GM10847 (cell line): ENCODE measurements around the gene PSMC4.

ENCODE experiments used
- POLR2A ChIP-seq: IDR thresholded peaks from 2 replicates; pipeline ENCODE4 v1.6.1; 2011; ENCODE audit not compliant: insufficient read length; ENCODE audit errors: extremely low read depth

PSMC4 gene

DNA sequence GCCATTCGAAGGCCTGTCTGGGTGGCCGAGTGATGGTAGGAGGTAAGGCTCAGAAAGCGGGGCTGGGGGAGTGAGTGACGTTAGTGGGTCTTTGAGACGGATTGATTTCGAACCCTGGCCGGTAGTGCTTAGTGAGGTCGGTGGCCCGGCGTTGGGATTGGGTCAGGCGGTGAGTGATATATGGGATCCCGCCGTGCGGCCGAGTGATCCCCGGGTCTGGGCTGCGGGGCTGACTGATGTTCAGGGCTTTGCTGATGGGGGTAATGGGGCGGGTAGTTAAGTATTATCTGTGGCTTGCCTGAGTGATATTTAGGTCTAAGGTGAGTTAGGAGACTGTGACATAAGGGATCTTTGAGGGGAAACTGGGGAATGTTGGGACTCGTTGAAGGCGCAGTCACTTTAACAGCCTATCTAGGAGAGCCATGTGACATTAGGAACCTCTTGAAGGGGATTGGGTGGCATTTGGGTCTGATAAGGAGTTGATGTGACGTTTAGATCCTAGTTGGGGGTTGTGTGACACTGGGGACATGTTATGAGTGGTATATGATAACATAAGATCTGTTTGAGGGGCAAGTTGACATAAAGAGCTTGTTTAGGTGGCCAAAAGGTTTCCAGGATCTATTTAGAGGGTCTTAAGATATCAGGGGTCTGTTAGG is 543 bp downstream of the PSMC4 start:
- TF ChIP-seq POLR2A, result no peak

DNA sequence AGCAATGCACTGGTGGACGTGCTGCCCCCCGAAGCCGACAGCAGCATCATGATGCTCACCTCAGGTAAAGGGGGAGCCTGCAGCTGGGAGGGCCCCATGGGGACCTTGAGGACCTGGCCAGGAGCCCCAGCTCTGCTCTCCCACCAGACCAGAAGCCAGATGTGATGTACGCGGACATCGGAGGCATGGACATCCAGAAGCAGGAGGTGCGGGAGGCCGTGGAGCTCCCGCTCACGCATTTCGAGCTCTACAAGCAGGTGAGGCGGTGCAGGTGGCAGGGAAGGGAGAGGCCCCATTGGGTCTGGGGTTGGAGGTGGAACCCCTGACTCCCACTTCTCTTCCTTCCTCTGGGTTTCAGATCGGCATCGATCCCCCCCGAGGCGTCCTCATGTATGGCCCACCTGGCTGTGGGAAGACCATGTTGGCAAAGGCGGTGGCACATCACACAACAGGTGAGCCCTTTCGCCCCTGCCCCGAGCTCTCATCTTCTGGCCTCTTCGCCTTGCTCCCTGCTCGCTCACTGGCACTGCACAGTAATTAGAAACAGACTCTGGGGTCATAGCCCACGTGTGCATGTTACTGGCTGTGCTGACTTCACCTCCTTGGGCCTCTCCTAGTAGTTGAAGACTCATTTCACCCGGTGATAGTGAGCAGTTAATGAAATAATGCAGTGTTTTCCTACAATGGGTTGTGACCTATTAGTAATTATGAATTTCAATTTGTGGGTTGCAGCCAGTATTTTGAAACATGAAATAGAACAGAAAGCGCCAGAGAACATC is 3.6 kb downstream of the PSMC4 start:
- no peak for TF ChIP-seq POLR2A

DNA sequence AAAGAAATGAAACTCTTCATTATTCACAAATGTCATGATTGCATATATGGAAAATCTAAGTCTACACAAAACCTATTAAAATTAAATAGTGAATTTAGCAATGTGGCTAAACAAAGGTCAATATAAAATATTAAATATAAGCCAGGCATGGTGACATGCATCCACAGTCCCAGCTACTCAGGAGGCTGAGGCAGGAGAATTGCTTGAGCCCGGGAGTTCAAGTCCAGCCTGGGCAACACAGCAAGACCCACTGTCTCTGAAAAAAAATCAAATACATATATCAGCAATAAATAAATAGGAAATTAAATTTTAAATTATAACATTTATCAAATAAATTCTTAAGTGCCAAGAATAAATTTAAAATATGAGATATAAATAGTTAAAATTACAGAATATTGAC is 11.9 kb downstream of the PSMC4 start:
- no peak for TF ChIP-seq POLR2A

GRCh38 chr19:39983695-39984300 is 12.8 kb downstream of the PSMC4 start:
- TF ChIP-seq POLR2A, result no peak

DNA sequence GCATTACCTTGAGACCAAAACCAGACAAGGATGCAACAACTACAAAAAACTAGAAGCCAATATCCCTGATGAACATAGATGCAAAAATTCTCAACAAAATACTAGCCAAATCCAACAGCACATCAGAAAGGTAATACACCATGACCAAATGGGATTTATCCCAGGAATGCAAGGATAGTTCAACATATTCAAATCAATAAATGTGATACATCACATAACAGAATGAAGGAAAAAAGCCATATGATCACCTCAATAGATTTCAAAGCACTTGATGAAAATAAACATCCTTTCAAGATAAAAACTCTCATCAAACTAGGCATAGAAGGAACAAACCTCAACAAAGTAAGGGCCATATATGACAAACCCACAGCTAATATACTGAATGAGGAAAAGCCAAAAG is 15.7 kb downstream of the PSMC4 start:
- TF ChIP-seq POLR2A, result no peak

DNA sequence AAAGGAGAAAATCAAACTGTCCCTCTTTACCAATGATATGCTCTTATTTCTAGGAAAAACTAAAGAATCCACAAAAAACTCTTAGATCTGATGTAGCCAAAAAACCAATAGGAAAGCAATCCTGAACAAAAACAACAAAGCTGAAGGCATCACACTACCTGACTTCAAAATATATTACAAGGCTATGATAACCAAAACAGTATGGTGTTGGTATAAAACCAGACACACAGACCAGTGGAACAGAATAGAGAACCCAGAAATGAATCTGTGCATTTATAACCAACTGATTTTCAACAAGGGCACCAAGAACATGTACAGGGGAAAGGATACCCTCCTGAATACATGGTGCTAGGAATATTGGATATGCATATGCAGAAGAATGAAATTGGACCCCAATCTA is 16.2 kb downstream of the PSMC4 start:
- no peak for TF ChIP-seq POLR2A

- TF ChIP-seq POLR2A, result no peak
Observed at GRCh38 chr19:39987596-39987995, 16.6 kb downstream of the PSMC4 start.

- no peak for TF ChIP-seq POLR2A
Observed at GRCh38 chr19:39993605-39994004, 22.6 kb downstream of the PSMC4 start.

DNA sequence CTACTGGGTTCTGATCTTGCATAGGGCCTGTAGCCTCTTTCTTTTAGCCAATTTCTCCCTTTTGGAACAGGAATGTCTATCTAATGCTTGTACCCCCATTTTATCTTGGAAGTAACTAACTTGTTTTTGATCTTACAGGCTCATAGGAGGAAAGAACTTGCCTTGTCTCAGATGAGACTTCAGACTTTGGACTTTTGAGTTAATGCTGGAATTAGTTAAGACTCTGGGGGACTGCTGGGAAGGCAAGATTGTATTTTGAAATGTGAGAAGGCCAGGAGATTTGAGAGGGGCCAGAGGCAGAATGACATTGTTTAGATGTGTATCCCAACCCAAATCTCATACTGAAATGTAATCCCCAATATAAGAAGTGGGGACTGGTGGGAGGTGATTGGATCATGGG is 23.4 kb downstream of the PSMC4 start:
- no peak for TF ChIP-seq POLR2A

DNA sequence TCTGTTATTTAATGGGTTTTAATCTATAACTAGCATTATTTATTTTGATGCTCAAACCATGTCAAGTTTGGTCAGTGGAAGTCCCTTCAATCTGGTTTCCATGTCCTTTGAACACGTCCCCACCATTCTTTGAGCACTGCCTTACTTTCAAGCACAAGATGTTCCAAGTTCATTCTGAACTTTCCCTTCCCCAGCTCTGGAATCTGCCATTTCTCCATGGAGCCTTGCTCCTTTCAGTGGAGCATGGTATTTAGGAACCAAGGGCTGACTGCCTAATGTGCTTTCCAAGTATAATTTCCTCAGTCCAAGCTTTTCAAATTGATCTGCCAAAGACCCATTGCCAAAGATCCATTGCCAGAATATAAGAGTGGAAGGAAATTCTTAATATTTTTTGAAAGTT is 24.8 kb downstream of the PSMC4 start:
- TF ChIP-seq POLR2A, result no peak

DNA sequence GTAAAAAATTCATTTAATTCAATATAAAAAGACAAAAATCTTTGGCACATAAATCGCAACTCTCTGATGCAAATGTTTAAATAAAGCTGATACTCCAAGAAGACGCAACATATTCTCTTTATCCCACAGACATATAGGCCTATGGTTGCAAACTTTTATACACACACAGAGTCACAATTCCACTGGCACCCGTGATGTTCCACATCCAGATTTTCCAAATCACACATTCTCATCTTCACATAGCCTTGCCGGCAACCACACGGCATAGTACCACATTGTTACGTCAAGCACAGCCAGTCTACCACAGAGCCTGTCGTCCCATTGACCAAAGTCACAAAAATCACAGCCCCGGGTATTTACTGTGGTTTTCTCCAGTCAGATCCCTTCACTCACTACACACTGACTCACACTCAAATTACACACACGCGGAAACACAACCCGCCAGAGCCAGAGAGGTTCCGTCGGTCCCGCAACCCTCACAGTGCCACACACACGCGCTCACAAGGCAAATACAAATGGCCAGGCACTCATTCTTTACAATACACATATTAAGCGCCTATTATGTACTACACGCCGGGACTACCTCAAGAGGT is 25.3 kb downstream of the PSMC4 start:
- TF ChIP-seq POLR2A, result no peak

GRCh38 chr19:39996811-39997637 is 26.1 kb downstream of the PSMC4 start, which contains the start of gene ZNF546:
Gene ZNF546 (plus strand): TSS chr19:39997060. CDS start chr19:39998327, 1,267 bp downstream.
- peak; percentile 96 for TF ChIP-seq POLR2A

DNA sequence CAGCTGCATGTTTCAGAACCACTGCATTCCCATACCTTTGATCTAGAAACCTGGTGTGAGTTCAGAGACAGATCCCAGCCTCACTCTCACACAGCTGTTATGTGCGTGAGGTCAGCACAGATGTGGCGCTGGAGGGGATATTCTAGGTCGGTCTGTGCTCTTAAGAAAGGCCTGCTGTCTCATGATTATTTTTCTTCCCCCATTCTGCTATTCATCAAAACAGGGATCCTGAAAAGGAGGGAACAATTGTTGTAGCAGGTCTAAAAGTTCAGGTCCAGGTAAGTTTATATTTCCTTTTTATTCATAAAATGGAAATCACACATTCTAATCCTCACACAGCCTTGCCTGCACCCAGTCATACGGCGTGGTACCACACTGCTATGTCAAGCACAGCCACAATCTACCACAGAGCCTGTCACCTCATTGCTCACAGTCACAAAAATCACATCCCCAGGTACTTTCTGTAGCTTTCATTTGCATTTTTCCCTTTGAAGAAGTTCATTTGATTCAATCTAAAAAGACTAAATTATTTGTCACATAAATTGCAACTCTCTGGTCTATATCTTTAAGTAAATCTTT is 26.8 kb downstream of the PSMC4 start:
- TF ChIP-seq POLR2A, result no peak

- no peak for TF ChIP-seq POLR2A
Observed at GRCh38 chr19:39998501-39998900, 27.5 kb downstream of the PSMC4 start.
